DOHH2 (cell line): ENCODE results near the gene CDC25B.

Experiments used
- H3F3A ChIP-seq: fragments of 200-600 bp; sonication (generic), shearing (Covaris generic); 2 replicates; pipeline ENCODE4 v1.6.0; 2016; ENCODE audit warnings: antibody characterized with exemption, mild to moderate bottlenecking; ENCODE audit not compliant: control insufficient read depth, insufficient read depth
- H3K27ac ChIP-seq: fragments of 200-600 bp; sonication (generic); 2 replicates; pipeline ENCODE4 v1.5.1; 2014; ENCODE audit warnings: low read depth, mild to moderate bottlenecking, low read length, moderate library complexity
- H3K27me3 ChIP-seq: fragments of 200-600 bp; sonication (generic); 2 replicates; pipeline ENCODE4 v1.6.1; 2014; ENCODE audit warnings: mild to moderate bottlenecking, low read length, mixed read lengths; ENCODE audit not compliant: control insufficient read depth
- H3K36me3 ChIP-seq: fragments of 200-600 bp; sonication (generic); 2 replicates; pipeline ENCODE4 v1.6.1; 2014; ENCODE audit warnings: mild to moderate bottlenecking, low read length, moderate library complexity, mixed read lengths; ENCODE audit not compliant: control insufficient read depth
- H3K4me1 ChIP-seq: fragments of 200-600 bp; sonication (generic); 2 replicates; pipeline ENCODE4 v1.6.1; 2014; ENCODE audit warnings: mild to moderate bottlenecking, low read length, mixed read lengths; ENCODE audit not compliant: control insufficient read depth
- H3K4me2 ChIP-seq: fragments of 200-600 bp; sonication (generic); 2 replicates; pipeline ENCODE4 v1.6.0; 2014; ENCODE audit warnings: mild to moderate bottlenecking, low read length, moderate library complexity
- H3K4me3 ChIP-seq: fragments of 200-600 bp; sonication (generic); 2 replicates; pipeline ENCODE4 v1.5.1; 2014; ENCODE audit warnings: mild to moderate bottlenecking, low read length, mixed read lengths
- H3K79me2 ChIP-seq: fragments of 200-600 bp; sonication (generic); 2 replicates; pipeline ENCODE4 v1.6.1; 2014; ENCODE audit warnings: mild to moderate bottlenecking, low read length, mixed read lengths; ENCODE audit not compliant: control insufficient read depth
- H3K9me2 ChIP-seq: fragments of 200-600 bp; sonication (generic); replicated peaks from 2 replicates; pipeline ENCODE4 v1.6.1; 2014; ENCODE audit warnings: mild to moderate bottlenecking, low read length, mixed read lengths; ENCODE audit not compliant: control insufficient read depth
- H3K9me3 ChIP-seq: fragments of 200-600 bp; sonication (generic); 2 replicates; pipeline ENCODE4 v1.6.1; 2014; ENCODE audit warnings: antibody characterized with exemption, low read length, mixed read lengths; ENCODE audit not compliant: control insufficient read depth, insufficient read depth
- H4K20me1 ChIP-seq: fragments of 200-600 bp; sonication (generic); 2 replicates; pipeline ENCODE4 v1.6.0; 2014; ENCODE audit warnings: low read depth, mild to moderate bottlenecking, antibody characterized with exemption, low read length, moderate library complexity; ENCODE audit not compliant: control insufficient read depth, insufficient read depth
- CTCF ChIP-seq: fragments of 200-600 bp; sonication (generic); IDR thresholded peaks from one replicate; pipeline ENCODE4 v1.5.1; 2014; ENCODE audit warnings: antibody characterized with exemption, mild to moderate bottlenecking, low read depth, low read length; ENCODE audit not compliant: poor library complexity, severe bottlenecking
- EZH2phosphoT487 ChIP-seq: fragments of 200-600 bp; sonication (generic); IDR thresholded peaks from 2 replicates; pipeline ENCODE4 v1.6.1; 2017; ENCODE audit warnings: borderline replicate concordance, mild to moderate bottlenecking, antibody characterized with exemption, low read length, moderate library complexity, mixed read lengths

Gene CDC25B

GRCh38 chr20:3820048-3820900 is 24.2 kb downstream of the CDC25B start, which contains the start of gene AP5S1:
AP5S1 (plus strand) TSS chr20:3820547; CDS start chr20:3822118, 1,571 bp downstream.
- H3K36me3 ChIP-seq, result peaks cover 17% of the 10 kb centered on the region
- H3K27me3 ChIP-seq, result no peaks in the 10 kb centered on the region; the same call in 1 of the 2 replicates
- peaks cover 24% of the 10 kb centered on the region for H3K4me1 ChIP-seq
- peak within 1 kb of the TSS; percentile 64 for H3K27ac ChIP-seq
- no peaks in the 10 kb centered on the region for H4K20me1 ChIP-seq
- H3F3A ChIP-seq, result no peaks in the 10 kb centered on the region
- H3K9me2 ChIP-seq, result no peaks in the 10 kb centered on the region
- peaks cover 14% of the 10 kb centered on the region for H3K79me2 ChIP-seq
- no peaks in the 10 kb centered on the region for H3K9me3 ChIP-seq
- H3K4me3 ChIP-seq, result peak within 1 kb of the TSS; percentile 85
- TF ChIP-seq EZH2phosphoT487 (no peak), CTCF (peak; percentile 98)
- H3K4me2 ChIP-seq, result peak within 1 kb of the TSS; percentile 81

GRCh38 chr20:3820901-3821727 is 25.0 kb downstream of the CDC25B start:
- peaks cover 14% of the 10 kb centered on the region for H3K79me2 ChIP-seq
- peaks cover 26% of the 10 kb centered on the region for H3K4me1 ChIP-seq
- H3K36me3 ChIP-seq, result peaks cover 19% of the 10 kb centered on the region
- peak overlapping the region; percentile 64 for H3K27ac ChIP-seq
- peak overlapping the region; percentile 85 for H3K4me3 ChIP-seq
- TF ChIP-seq CTCF (no peak), EZH2phosphoT487 (no peak)
- H3F3A ChIP-seq, result no peaks in the 10 kb centered on the region
- no peaks in the 10 kb centered on the region for H3K9me2 ChIP-seq
- H3K27me3 ChIP-seq, result no peaks in the 10 kb centered on the region; the same call in 1 of the 2 replicates
- H3K4me2 ChIP-seq, result peak overlapping the region; percentile 81
- no peaks in the 10 kb centered on the region for H4K20me1 ChIP-seq
- no peaks in the 10 kb centered on the region for H3K9me3 ChIP-seq

GRCh38 chr20:3821996-3822395 is 25.9 kb downstream of the CDC25B start:
- Histone ChIP-seq H3K79me2 (peaks cover 14% of the 10 kb centered on the region), H3F3A (no peaks in the 10 kb centered on the region), H3K4me3 (no peak overlapping the region), H4K20me1 (no peaks in the 10 kb centered on the region), H3K27me3 (no peaks in the 10 kb centered on the region), H3K27ac (no peak overlapping the region), H3K9me3 (no peaks in the 10 kb centered on the region), H3K9me2 (no peaks in the 10 kb centered on the region), H3K4me1 (peaks cover 29% of the 10 kb centered on the region), H3K36me3 (peaks cover 21% of the 10 kb centered on the region), H3K4me2 (no peak overlapping the region)
- TF ChIP-seq EZH2phosphoT487 (no peak), CTCF (no peak)
